HepG2 (cell line): Measurements from ENCODE around the gene CEBPZOS. TPM values are rescaled to one million over a fixed set of nuclear protein-coding genes. Genes with fewer than 3 reads are reported as not detected.

Experiments used
- AHR ChIP-seq: IDR thresholded peaks from 2 replicates; pipeline ENCODE4 v1.6.1; 2018; ENCODE audit warnings: missing genetic modification reagents, missing compliant biosample characterization
- CREM ChIP-seq, 2 experiments: sonication (generic) in 1 of 2; formaldehyde crosslinking in 1 of 2; IDR thresholded peaks; 2 replicates each; pipeline versions ENCODE4 v1.4.0 to v1.6.1; 2016 to 2020; ENCODE audit warnings: antibody characterized with exemption in 1 of 2, mild to moderate bottlenecking in 1 of 2, missing genetic modification reagents in 1 of 2
- DMTF1 ChIP-seq: sonication (generic); formaldehyde crosslinking; IDR thresholded peaks from 2 replicates; pipeline ENCODE4 v1.4.0; 2020; ENCODE audit warnings: mild to moderate bottlenecking, missing genetic modification reagents
- KDM1A ChIP-seq: IDR thresholded peaks from 2 replicates; pipeline ENCODE4 v1.6.1; 2016; ENCODE audit warnings: missing compliant biosample characterization
- REXO4 ChIP-seq: sonication (generic); formaldehyde crosslinking; IDR thresholded peaks from 2 replicates; pipeline ENCODE4 v1.8.0; 2022; ENCODE audit warnings: missing genetic modification reagents, mild to moderate bottlenecking, borderline replicate concordance
- ZBTB40 ChIP-seq, 2 experiments: fragments of 450-650 bp in 1 of 2; sonication (generic) in 1 of 2; formaldehyde crosslinking in 1 of 2; IDR thresholded peaks; 2 replicates each; pipeline versions ENCODE4 v1.6.1 to v1.8.0; 2016 to 2022; ENCODE audit warnings: antibody characterized with exemption in 1 of 2, mild to moderate bottlenecking in 1 of 2, missing genetic modification reagents in 1 of 2
- ZFP1 ChIP-seq: IDR thresholded peaks from 2 replicates; pipeline ENCODE4 v1.6.1; 2016
- ZNF275 ChIP-seq: sonication (generic); formaldehyde crosslinking; IDR thresholded peaks from 2 replicates; pipeline ENCODE4 v1.8.0; 2022; ENCODE audit warnings: missing genetic modification reagents, mild to moderate bottlenecking, inconsistent platforms, borderline replicate concordance
- ZNF768 ChIP-seq: sonication (generic); formaldehyde crosslinking; IDR thresholded peaks from 2 replicates; pipeline ENCODE4 v1.4.0; 2020; ENCODE audit warnings: missing genetic modification reagents
- ZNF800 ChIP-seq: sonication (generic); formaldehyde crosslinking; IDR thresholded peaks from 2 replicates; pipeline ENCODE4 v1.4.0; 2020; ENCODE audit warnings: missing genetic modification reagents
- ZUFSP ChIP-seq: sonication (generic); formaldehyde crosslinking; IDR thresholded peaks from 2 replicates; pipeline ENCODE4 v1.9.0; 2021; ENCODE audit warnings: missing genetic modification reagents, mild to moderate bottlenecking, borderline replicate concordance
- polyA plus RNA-seq, 8 experiments: library from polyadenylated mRNA; depleted of rRNA in 3 of 8; stranded (reverse) in 7 of 8; unstranded in 1 of 8; fragments of >200 nt; fragmentation: Illumina TruSeq in 4 of 8; extraction: Trizol in 4 of 8; gene quantifications; 2 replicates each; pipeline versions ENCODE4 v1.2.1 to v1.2.3, GENCODE V29; 2011 to 2016; ENCODE audit warnings: low read depth in 4 of 8, missing spikeins in 1 of 8, mixed read lengths in 1 of 8; ENCODE audit not compliant: insufficient read depth in 1 of 8
- total RNA-seq, 5 experiments: library from RNA; depleted of rRNA; stranded (reverse); fragments of >200 nt; fragmentation: Illumina TruSeq; extraction: Trizol; gene quantifications; 2 replicates each; pipeline ENCODE4 v1.2.3, GENCODE V29; 2016; ENCODE audit warnings: low read depth in 1 of 5

The CEBPZOS gene
- total and polyA plus RNA-seq, 2 of the 13 experiments (the other 11 are each of a cell fraction or from before 2014, with no cell fraction given): 18.6 to 44.7 TPM

GRCh38 chr2:37156071-37156856, 40.0 kb upstream of the CEBPZOS start (continued):
- TF ChIP-seq ZBTB40 (IDR thresholded peaks at IDR 0.05) (no peak), ZBTB40 (CRISPR knock-in tag; IDR thresholded peaks at IDR 0.05) (0 out of 2 replicates have a peak, but pooled peaks have one; percentile 35), CREM (IDR thresholded peaks at IDR 0.05) (no peak), CREM (CRISPR knock-in tag; IDR thresholded peaks at IDR 0.05) (no peak), DMTF1 (CRISPR knock-in tag) (no peak), REXO4 (CRISPR knock-in tag) (0 out of 2 replicates have a peak, but pooled peaks have one; percentile 55), ZNF275 (CRISPR knock-in tag) (no peak), AHR (CRISPR knock-in tag) (no peak), ZNF768 (CRISPR knock-in tag) (no peak), ZFP1 (no peak), KDM1A (no peak), ZNF800 (CRISPR knock-in tag) (no peak), ZUFSP (CRISPR knock-in tag) (no peak)
